Calu3 (cell line): ENCODE results near the gene JPH2. TPM values are rescaled to one million over a fixed set of nuclear protein-coding genes. Genes with fewer than 3 reads are reported as not detected.

Experiments used
- BruUV-seq: library from RNA; stranded (reverse); fragments of 400-500 nt; replicated peaks from 2 replicates; lab custom pipeline; 2021; lab: Mats Ljungman, UMichigan
- CTCF ChIA-PET: fragments of 300-600 bp; sonication (Branson Sonifier 250); formaldehyde crosslinking; loops from one replicate; lab custom pipeline; 2022; ENCODE audit warnings: antibody characterized with exemption; lab: Charles Lee
- DNase-seq: peaks from one replicate; pipeline ENCODE4 v3.0.0; 2022
- H3K27ac Mint-ChIP-seq: one replicate; pipeline ENCODE4 v1.8.0; 2022; ENCODE audit warnings: mixed read lengths; ENCODE audit not compliant: unreplicated experiment
- H3K27me3 Mint-ChIP-seq: one replicate; pipeline ENCODE4 v1.8.0; 2022; ENCODE audit warnings: mixed read lengths; ENCODE audit not compliant: unreplicated experiment
- H3K36me3 Mint-ChIP-seq: one replicate; pipeline ENCODE4 v1.8.0; 2022; ENCODE audit warnings: mild to moderate bottlenecking, moderate library complexity, mixed read lengths; ENCODE audit not compliant: insufficient read depth, unreplicated experiment
- H3K4me1 Mint-ChIP-seq: one replicate; pipeline ENCODE4 v1.8.0; 2022; ENCODE audit warnings: mild to moderate bottlenecking, low read depth, mixed read lengths; ENCODE audit not compliant: unreplicated experiment
- H3K4me3 Mint-ChIP-seq: one replicate; pipeline ENCODE4 v1.8.0; 2022; ENCODE audit warnings: mild to moderate bottlenecking, low read depth, moderate library complexity, mixed read lengths; ENCODE audit not compliant: unreplicated experiment
- H3K9me3 Mint-ChIP-seq: one replicate; pipeline ENCODE4 v1.8.0; 2022; ENCODE audit warnings: low read depth, mixed read lengths; ENCODE audit not compliant: unreplicated experiment
- CTCF ChIP-seq: fragments of 200-600 bp; IDR thresholded peaks from one replicate; pipeline ENCODE4 v1.8.0; 2022; ENCODE audit warnings: antibody characterized with exemption; ENCODE audit not compliant: unreplicated experiment
- intact Hi-C: fragments of 100-400 bp; cut with micrococcal nuclease; formaldehyde crosslinking; loops from one replicate; pipeline ENCODE4 v1.10.0; 2022; ENCODE audit not compliant: unreplicated experiment
- total RNA-seq: library from RNA; stranded (reverse); gene quantifications from 2 replicates; pipeline ENCODE4 v1.2.3, GENCODE V29; 2022

JPH2 gene
- total RNA-seq, 1 experiment from 2014 or later, result 0.50 TPM

- no peaks in the 10 kb centered on the region for H3K36me3 Mint-ChIP-seq
- intact Hi-C loops, result no loop called here
- no TSS peak for BruUV-seq
Observed at GRCh38 chr20:44123874-44124535, 63.0 kb downstream of the JPH2 start.

DNA sequence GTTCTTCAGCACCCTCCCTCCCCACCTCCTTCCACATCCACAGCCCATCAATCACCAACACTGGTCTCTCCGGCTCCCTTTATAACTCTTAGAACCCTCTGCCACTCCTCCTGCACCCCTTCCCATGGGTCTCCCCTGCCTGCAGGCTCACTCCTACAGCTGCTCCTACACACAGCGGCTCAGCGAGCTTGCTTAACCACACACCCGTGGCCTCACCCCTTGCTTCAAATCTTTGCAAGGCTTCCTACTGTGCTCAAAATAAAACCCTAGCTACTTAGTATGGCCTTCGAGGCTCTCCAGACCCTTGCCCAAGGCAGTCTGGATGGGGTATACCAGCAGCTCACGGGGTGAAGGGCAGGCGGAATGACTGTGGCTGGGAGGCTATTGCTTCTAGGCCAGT lies 63.7 kb downstream of the JPH2 start:
- Mint-ChIP-seq H3K4me1 (no peaks in the 10 kb centered on the region), H3K27ac (no peak overlapping the region), H3K9me3 (no peaks in the 10 kb centered on the region), H3K4me3 (no peak overlapping the region), H3K27me3 (peaks cover 80% of the 10 kb centered on the region), H3K36me3 (no peaks in the 10 kb centered on the region)
- DNase-seq, result no peak
- intact Hi-C loops, result no loop called here
- TF ChIP-seq CTCF, result no peak
- no TSS peak for BruUV-seq
- CTCF ChIA-PET, result interaction anchor here (0.6 to 0.9 kb wide), 2 partner anchors 10 to 82 kb away, joined by 3 read pairs; no protein-coding TSS in a partner anchor

More at GRCh38 chr20:44123874-44124535, 63.0 kb downstream of the JPH2 start:
- no peaks in the 10 kb centered on the region for H3K9me3 Mint-ChIP-seq
- H3K4me3 Mint-ChIP-seq, result no peak overlapping the region
- CTCF ChIA-PET, result interaction anchor here (0.9 kb wide), 1 partner anchor 10 kb away, joined by 3 read pairs; no protein-coding TSS in a partner anchor
- H3K4me1 Mint-ChIP-seq, result no peaks in the 10 kb centered on the region
- H3K27me3 Mint-ChIP-seq, result peaks cover 80% of the 10 kb centered on the region
- no peak overlapping the region for H3K27ac Mint-ChIP-seq
- TF ChIP-seq CTCF, result no peak
- no peak for DNase-seq

GRCh38 chr20:44120676-44121425 lies 66.1 kb downstream of the JPH2 start:
- BruUV-seq, result no TSS peak
- Mint-ChIP-seq H3K27me3 (peaks cover 63% of the 10 kb centered on the region), H3K36me3 (no peaks in the 10 kb centered on the region), H3K4me3 (no peak overlapping the region), H3K4me1 (no peaks in the 10 kb centered on the region), H3K9me3 (no peaks in the 10 kb centered on the region), H3K27ac (no peak overlapping the region)
- CTCF ChIA-PET, result interaction anchor here (0.9 to 2.2 kb wide), 4 partner anchors 24 to 364 kb away, joined by 4 to 12 read pairs (median 8); partner anchors contain the start of gene JPH2
- intact Hi-C loops, result no loop called here
- no peak for DNase-seq
- no peak for TF ChIP-seq CTCF

- no peak for DNase-seq
- TF ChIP-seq CTCF, result no peak
- Mint-ChIP-seq H3K4me3 (no peak overlapping the region), H3K36me3 (peaks cover 4% of the 10 kb centered on the region), H3K27me3 (peaks cover 61% of the 10 kb centered on the region), H3K27ac (no peak overlapping the region), H3K4me1 (no peaks in the 10 kb centered on the region), H3K9me3 (no peaks in the 10 kb centered on the region)
- intact Hi-C loops, result no loop called here
- CTCF ChIA-PET, result interaction anchor here (1.7 to 3.1 kb wide), 3 partner anchors 69 to 289 kb away, joined by 4 to 133 read pairs (median 19); partner anchors contain the start of gene JPH2
- no TSS peak for BruUV-seq
Observed at GRCh38 chr20:44118185-44119033, 68.6 kb downstream of the JPH2 start.
